ENCODE data around the gene LRP1B.

Gene LRP1B

DNA sequence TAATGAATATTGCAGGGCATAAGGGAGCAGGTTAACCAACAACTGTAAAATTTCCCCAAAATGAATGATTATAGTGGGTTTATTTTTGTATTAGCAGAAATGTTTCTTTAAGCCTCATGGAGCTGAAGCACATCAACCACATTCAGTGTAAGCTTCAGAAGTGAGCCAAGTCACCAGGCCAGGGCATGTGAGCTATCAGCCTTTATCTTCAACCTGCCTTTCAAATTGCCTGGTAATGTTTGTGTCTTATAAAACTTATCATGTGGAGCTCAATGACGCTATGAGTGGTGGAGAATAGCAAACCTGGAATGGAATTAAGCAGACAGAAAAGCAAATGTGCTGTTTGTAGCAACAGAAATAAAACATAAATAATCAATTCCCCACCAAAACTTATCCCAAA, 1068.4 kb downstream of the LRP1B start:
- no peak for DNase-seq

DNA sequence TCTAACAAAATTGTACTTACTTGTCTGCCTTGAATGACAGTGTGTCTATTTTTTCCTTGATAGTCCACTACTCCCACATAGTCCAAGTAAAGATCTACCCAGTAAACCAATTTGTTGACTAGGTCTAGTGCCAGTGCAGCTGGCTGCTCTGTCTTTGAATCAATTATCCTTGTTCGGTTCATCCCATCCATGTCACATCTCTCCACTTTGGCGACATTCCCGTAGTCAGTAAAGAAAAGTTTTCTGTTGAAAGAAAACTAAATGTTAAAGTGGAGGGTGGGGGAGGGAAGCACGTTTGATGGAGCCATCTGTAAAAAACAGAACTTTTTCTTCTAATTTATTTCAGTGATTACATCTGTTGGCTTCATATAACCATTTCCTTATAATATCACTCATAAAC, 1068.8 kb downstream of the LRP1B start:
- DNase-seq, result no peak

DNA sequence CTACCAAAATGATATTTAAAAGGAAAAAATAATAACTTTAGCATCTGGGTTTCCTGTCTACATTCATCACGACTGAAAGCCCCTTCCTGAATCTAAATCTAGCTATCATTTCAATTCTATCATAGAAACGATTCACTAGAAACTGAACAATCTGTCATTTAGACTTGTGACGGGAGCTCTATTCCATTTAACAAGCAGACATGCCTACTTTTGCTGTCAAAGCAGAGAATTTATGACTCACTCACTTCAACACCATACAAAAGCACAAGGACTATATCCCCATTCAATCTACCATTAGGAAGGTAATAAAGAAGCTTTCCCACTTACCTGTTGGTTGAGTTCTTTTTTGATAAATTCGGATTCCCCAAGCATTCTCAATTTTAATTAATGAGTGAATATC, 1072.3 kb downstream of the LRP1B start:
- no peak for DNase-seq

DNA sequence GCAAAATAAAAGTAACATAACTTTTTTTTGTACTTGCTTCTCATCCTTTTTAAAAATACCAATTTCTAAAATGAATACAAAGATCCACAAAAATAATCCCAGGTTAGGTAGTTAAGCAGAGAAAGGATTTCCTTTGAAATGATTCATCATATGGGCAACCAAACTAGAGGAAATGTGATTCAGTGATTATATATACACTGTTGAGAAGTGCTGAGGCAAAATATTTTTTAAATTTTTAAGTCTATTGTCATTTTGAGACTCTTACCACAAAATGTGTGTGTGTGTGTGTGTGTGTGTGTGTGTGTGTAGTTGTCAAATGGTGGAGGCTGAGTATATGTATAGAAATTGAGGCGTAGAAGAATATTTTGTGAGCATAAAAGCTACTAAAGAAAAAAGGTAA, 1075.3 kb downstream of the LRP1B start:
- no peak for DNase-seq

DNA sequence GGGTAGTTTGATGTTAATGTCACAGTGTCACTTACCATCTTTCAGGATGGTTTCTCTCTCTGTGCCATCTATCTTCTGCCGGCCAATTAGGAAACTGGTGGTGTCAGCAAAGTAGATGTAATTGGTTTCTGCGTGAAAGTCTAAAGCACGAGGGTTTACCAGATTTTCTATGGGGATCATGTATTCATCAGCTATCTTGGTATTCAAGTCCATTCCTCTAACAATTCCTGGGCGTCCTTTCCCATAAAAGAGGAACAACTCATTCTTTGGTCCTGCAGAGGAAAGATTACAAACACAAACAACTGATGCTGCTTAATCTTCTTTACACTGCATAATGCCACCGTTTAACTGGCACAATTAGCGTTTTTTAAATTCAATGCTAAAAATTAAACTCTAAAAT, 1081.9 kb downstream of the LRP1B start:
- no peak for DNase-seq

DNA sequence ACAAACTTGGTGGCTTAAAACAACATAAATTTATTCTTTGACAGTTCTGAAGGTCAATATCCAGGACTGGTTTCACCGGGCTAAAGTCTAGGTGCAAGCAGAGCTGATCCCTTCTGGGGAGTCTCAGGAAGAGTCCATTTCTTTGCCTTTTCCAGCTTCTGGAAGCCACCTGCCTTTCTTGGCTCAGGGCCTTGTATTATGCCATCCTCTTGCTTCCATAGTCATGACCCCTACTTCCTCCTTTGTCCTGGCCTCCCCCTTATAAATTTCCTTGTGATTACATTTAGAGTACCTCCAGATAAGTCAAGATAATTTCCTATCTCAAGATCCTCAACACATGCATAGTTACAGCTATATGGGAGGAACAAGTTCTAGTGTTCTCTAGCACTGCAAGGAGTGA, 1089.5 kb downstream of the LRP1B start:
- no peak for DNase-seq

DNA sequence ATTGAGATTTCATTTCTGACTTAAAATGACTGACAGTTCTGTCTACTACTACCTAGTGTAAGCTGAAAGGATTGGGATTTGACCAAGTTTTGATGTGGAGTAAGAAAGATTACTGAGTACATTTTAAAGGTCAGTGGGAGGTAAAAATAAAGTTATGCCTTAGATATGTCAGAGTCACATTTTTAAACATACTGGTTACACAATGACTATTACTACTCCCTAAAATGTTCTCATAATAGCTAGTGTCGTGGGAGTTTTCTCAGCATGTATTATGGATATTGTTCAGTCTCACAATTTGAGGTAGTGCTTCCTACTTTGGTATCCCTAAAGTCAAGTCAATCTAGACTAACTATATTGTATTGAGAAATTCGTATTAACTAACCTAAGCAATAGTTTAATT, 1092.5 kb downstream of the LRP1B start:
- DNase-seq, result no peak

DNA sequence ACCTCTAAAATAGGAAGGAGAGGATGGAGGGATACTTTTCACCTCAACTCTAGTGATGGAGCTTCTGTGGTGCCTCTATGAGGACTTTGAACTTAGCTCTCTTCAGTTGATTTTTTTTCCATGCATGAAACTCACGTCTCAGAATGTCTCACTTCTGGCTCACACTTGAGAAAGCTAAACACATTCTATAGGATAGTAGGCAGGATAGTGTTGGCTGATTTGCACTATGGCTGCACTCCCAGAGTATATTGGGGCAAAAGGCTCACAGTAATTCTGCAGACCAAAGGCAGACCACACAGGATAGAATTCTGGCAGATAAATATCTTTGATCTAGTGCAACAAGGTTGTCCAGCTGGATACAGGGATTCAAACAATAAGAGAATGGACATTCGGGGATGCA, 1093.5 kb downstream of the LRP1B start:
- no peak for DNase-seq

DNA sequence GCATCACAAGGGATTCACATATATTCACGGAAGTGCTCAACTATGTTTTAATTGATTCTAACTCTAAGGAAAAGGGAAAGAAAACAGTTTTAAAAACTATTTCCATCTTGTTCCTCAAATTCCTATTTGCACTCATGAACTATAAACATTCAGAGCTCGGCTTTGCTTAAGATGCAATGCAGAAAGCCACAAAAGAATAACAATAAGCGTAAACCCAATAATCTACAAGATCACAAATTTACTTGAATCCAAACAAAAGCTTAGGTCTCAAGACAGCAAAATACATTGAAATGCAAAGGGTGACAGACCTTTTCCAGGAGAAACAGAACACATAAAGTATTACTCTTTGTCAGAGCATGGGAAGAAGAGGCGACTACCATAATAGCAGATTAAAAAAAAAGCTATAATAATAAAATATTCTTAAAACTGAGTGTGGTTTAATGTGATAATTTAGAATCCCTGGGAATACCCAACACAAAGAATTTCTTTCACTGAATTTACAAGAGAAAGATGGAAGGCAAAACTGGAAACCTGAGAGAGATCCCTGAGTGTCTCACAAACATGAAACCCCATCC, 1094.9 kb downstream of the LRP1B start:
- DNase-seq, result no peak

DNA sequence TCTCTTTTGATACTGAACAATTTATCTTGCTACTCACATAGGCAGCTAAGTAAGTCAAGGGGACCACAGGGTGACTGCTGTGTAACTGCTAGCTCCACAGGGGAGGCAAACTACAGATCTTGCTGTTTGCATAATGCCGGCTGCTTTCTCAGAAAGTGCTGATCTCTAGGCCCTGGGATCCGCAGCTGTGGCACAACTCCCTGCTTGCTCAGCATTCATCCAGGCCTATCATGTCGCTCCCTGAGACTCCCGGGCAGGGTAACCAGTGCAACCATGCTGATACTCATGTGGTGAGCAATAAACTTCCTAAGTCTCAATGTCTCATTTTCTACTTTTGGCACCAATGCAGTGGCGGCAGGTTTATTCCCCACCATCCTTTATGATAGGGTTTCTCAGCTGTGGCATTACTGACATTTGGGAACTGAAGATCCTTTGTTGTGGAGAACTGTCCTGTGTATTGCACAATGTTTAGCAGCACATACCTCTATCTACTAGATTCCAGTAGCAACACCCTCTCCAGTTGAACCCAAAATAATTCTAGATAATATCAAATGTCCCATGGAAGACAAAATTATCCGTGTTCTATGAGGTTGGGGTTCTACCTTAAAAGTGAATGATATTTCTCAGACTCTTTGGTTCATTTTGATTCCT, 1101.3 kb downstream of the LRP1B start:
- no peak for DNase-seq

DNA sequence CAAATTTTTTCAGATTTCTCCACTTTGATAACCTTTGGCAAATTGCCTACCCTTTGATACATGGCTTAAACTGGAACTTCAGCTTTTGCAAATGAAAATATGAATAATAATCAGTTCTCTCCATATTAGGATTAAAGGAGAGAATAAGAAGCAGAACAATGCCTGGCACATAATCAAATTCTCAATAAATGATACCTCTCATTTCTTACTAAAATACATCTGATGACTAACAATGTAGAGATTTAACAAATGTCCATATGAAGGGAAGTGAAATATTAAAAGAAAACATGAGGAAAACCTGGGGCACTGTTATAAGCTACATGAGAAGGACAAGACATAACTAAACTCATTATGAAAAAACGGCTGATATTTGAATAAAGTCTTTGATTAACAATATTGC, 1103.6 kb downstream of the LRP1B start:
- DNase-seq, result no peak

DNA sequence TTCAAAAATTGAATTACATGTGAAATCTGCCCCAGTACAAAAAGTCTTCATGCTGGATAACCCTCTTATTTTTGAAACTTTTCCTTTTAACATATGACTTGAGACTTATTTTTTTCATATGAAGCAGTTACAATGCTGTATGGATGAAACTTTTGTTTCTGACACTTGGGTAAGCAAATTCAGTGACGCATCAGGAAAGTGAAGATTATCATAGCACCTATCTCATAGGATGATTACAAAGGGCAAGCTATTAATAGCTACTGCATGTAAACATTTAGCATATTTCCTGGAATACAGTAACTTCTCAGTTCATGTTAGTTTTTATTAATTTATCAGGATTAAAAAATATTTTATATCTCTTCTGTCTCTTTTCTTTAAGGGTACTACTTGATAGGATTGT, 1109.2 kb downstream of the LRP1B start:
- no peak for DNase-seq

DNA sequence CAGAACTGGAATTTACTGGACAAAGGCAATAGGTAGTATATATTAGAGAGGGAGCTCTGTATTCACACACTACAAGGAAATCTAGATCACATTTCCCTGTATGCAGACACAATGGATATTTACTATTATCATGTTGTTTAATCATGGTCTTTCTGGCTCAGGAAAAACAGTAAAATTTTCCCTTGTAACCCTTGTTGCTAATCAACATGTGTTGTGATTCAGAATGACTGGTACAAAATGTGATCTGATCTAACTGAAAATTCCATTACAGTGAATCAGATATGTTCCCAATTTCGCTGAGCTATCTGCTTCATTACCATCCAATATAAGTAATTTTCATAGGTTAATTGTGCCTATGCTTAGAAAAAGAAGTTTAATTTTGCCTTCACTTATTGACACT, 1109.7 kb downstream of the LRP1B start:
- DNase-seq, result no peak

DNA sequence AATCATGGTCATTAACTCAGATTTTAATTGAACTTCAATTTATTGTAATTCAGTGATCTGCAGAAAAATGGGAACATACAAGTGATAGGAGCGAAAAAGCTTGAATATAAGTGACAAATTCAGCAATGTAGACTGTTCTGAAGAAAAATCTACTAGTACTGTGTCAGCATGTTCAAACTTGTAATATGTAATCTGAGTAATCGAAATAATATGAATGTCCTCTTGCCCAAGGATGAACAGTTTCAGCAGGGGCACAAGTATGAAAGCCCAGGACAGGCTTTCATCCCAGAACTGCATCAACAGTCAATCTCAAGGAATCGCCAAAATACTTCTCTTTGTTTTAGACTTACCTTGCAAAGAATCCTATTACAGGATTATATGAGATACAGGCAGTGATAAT, 1110.5 kb downstream of the LRP1B start:
- DNase-seq, result no peak

DNA sequence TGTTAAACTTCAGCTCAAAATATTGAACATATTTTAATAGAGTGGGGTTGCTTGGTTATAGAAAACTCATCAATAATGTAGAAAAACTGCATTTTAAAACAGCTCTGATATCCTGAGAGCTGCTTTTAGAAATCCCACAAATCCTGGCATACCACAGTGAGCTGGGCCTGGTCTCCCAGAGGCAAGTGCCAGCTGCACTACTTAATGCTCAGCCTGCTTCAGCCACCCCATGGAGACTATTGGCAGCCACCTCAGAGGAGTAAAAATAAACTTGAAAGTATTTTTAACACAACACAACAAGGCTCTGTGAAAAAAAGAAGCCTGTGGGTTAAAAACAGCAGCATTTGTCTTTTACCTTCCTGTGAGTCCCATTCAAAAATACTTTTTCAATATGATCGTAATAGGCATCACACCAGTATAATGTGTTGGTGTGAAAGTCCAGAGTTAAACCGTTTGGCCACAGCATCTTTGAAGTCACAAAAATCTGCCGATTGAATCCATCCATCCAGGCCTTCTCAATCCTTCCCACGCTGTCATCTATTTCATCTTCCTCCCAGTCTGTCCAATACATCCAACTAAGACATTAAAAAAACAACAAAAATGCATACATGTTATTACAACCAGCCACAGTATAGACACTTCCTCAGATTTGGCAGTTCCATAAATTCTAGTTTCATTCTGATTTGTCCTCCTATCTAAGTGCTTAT, 1115.3 kb downstream of the LRP1B start:
- DNase-seq, result no peak

DNA sequence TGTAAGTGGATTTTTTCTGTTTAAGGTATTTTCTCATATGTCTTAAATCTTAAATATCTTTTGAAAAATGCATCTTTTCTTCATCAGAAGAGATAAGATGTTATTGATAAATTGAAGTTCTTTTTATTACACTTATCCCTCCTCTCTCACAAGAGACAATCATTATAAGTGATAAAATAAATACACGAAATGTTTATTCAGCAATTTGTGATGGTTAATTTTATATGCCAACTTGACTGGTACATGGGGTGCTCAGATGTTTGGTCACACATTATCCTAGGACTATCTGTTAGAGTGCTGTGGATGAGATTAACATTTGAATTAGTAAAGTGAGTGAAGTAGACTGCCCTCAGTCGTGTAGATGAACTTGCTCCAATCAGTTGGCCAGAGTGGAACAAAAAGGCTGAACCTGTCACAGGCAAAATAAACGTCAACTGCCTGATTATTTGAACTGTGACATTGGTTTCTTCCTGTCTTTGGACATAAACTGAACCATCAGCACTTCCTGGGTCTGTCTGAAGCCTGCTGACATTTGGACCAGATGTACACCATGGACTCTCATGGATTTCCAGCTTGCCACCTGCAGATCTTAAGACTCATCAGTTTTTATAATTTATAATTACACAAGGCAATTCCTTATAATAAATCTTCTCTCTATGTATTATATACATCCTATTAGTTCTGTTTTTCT, 1126.7 kb downstream of the LRP1B start:
- DNase-seq, result no peak

DNA sequence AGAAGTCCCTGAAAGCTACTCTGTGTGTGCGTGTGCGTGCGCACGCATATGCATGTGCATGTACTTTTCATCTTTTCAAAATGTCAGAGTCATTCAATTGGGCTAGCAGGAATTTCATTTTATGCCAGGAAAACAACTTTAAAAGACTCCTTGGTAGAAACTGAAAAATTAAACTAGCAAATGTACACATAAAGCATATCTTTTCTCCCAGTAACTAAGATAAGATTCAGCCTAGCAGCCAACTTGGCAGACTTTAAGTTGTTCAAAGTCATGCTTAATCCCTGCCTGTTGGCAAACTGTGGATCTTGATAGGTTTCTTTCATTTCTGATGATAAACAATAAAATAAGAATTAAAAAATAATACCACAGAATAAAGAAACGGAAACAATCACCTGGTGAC, 1129.1 kb downstream of the LRP1B start:
- DNase-seq, result no peak

DNA sequence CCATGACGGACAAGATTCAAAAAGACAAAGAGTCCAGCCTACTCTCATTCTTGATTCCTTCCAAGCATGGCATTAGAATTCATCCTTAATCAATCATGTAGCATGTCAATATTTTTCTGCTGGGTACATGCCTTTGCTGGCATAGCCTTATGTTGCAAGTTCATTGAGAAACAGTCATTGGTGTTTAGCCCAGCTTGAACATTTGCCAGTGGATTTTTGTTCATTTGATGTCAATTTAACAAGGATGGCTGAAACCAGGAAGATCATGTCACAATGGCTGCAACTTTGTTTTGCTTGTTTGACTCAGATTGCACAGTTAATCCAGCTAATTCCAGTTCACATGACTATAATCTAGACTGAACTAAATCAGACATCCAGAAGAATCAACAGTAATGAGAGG, 1132.2 kb downstream of the LRP1B start:
- DNase-seq, result no peak

DNA sequence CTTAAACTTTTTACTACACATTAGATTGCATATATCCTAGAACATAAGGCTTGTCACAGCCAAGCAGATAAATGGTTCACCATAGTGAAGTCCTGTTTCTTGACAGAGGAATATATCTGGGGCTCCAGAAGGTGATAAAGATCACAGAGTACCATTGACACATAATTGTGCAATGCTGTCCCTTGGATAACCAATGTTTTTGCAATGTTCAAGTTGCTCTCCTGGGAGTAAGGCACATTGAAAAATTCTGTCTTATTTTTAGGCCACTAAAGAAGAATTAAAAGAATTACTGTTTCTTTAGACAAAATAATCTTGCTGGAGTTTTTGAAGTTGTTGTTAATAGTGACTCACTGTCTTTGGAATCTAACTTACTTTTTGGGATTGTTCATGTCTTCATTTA, 1132.8 kb downstream of the LRP1B start:
- no peak for DNase-seq

DNA sequence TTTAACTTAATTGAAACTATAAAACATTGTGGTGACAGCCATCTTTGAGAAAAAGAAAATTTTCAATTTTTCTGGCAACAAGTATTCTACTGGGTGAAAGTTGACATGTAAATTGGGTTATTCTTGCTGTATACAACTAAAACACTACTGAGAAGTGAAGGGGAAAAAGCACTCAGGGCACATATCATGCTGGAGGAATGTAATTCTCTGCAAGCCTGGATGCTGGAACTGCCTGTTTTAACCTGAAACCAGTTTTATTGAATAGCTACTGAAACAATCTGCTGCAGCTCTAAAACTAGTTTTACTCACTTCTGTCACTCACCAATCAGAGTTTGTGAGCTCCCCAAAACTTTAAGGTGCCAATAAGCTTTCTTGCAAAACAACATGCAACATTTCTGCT, 1136.0 kb downstream of the LRP1B start:
- DNase-seq, result no peak

DNA sequence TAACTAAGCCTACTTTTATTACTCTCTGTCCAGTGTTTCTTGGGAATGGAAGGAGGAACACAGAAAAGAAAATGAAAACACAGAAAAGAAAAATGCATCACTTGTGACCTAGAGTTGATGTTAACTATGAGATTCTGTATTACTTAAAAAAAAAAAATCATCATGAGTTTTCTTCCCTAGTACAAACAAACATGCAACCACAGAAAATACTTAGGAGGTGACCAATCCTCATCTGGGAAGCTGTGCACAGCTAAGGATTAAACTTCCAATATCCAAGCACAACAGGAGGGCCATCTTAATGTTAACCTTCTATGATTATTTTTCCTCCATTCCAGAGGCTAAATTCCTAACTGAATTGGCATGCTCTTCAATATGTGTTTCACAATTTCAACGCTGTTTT, 1140.4 kb downstream of the LRP1B start:
- no peak for DNase-seq

DNA sequence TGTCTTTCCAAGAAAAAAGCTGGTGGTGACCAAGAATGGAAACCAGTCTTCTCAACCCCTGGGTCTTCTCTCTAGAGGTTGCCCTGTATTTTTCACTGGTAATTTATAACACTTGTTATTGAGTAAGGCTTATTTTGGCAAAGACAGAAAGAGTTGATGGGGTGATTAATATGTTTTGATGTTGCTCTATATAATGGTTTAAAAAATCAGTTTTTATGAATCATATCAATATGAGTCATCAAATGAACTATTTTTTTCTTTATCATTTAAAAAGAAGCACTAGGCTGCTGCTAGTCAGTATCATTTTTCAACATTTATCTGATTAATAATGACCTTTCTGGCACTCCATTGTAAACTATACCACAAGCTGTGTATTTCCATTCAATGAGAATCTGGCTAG, 1142.2 kb downstream of the LRP1B start:
- DNase-seq, result no peak

DNA sequence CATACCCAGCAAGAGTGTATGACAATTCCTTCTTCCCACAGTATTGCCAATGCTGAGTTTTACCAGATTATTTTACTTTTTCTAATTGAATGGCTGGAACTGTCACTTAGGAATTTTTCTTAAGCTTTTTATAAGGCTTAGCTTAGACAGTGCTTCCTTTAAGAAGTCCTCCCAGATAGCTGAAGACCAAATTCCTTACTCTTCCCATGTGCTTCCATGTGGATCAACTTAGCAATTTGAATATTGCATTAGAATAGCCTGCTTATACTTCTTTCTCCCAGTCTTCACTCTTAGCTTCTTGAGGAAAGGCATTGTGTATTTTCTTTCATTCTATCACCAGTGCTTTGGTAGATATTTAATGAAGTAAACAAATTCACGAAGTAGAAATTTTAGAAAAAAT, 1144.4 kb downstream of the LRP1B start:
- no peak for DNase-seq

DNA sequence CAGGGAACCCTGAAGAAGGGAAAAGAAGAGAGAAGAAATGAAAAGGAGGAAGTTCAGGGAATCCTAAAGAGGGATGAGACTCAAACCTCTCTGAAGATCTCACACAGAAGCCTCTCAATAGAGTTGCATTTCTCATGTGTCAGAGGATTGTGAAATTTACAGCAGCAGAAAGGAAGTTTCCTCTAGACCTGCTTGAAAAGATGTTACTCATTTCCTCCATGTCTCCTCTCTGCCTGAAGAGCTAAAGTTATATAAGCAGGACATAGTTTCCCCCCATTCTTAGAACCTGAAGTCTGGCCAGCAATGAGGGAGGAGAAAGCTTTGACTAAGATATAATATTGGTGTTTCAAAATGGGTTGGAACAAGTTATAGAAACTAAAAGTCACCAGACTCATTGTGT, 1155.6 kb downstream of the LRP1B start:
- DNase-seq, result no peak

All from stimulated activated CD4-positive, alpha-beta T cell treated with anti-CD3 and anti-CD28 coated beads, Interleukin-4, amount 100 ng/mL, for 1 hour (primary cell).